HK-2 (cell line): ENCODE results near the gene CSNK2A2.

ENCODE experiments used
- DNase-seq: peaks from one replicate; pipeline ENCODE4 v3.0.0-alpha.2; 2018; ENCODE audit not compliant: unreplicated experiment

The CSNK2A2 gene

GRCh38 chr16:58110571-58111301 lies 87.2 kb downstream of the CSNK2A2 start:
- peak; percentile 89 for DNase-seq

- no peak for DNase-seq
Observed at GRCh38 chr16:58109881-58110280, 88.0 kb downstream of the CSNK2A2 start.

GRCh38 chr16:58109330-58109729 lies 88.6 kb downstream of the CSNK2A2 start:
- no peak for DNase-seq
